HG03520 (cell line): ENCODE data around the gene IMP3.
"Not testable (repeated sequence)": the region's sequence is repeated elsewhere in the genome, so short reads cannot be mapped to it uniquely, and the experiment has no call there.

ENCODE experiments used
- ATAC-seq: cut with Tn5 transposase; IDR thresholded peaks from one replicate; pipeline ENCODE4 v1.9.1; 2021; ENCODE audit warnings: mild to moderate bottlenecking, moderate library complexity; ENCODE audit not compliant: unreplicated experiment

Gene IMP3

DNA sequence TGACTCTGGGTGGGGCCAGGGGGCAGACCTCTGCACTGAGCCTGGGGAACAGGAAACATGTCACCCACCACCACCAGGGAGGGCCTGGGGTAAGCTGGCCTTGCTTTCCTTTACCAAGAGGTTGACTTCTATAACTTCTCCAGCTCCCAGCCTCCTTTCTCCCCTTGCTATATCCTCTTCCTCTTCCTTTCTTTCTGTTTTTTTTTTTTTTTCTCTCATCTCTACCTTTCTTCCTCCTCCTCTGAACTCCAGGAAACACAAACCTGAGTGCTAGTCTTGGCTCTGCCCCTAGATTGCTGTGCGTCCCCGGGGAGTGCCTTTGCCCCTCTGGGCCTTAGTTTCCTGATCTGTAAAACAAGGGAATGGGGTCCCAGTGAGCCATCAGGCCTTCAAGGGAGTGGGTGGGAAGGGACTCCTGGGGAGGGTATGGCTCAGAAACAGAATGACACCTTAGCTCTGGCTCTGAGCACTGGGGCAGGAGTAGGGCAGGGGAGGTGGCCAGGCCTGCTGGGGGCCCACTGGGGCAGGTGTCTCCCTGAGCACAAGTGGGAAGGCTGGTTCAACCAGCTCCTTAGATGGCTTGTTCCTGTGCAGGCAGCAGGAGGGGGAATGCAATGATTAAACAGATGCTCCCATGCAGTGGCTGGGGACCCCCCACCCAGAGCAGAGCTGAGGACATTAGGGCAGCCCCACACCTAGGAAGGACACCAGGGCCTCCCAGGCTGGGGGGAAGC lies 12.0 kb upstream of the IMP3 start:
- ATAC-seq = no peak

DNA sequence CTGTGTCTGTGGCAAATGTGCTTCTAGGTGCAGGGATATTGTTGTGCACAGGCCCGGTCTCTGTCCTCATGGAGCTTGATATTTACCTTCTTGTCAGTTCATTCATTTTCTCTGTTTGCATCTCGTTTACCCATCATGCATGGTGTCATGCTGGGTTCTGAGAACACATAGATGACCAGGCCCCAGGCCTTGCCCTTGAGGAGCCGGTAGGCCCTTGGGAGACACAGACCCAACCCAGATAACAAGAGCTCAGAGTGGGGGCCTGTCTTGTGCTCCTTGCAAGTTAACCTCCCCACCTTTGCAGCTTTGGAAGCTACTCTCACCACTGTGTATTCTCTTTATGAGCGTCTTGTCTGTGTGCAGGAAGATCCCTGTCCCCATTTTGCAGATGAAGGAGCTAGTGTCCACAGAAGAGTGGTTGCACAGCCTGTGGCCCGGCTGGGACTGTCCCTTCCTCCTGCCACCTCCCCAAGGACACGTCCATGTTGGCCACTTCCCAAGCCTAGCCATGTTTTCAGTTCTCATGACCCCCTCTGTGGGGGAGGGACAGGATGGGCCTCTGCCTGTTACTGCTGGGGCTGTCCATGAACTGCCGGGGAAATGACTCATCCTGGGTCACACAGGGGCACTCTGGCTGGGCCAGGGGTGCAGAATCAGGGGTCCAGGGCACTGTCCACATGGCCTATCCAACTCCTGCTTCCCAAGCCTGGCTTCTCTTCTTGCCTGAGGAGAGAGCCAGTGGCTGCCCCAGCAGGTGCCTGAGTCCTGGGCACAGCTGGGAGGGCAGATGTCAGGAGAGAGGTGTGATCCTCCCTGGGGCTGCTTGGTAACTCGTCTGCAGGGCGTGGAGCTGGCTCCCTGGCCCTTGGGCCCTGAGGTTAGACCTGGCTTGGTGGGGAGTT lies 11.1 kb upstream of the IMP3 start:
- ATAC-seq = no peak

DNA sequence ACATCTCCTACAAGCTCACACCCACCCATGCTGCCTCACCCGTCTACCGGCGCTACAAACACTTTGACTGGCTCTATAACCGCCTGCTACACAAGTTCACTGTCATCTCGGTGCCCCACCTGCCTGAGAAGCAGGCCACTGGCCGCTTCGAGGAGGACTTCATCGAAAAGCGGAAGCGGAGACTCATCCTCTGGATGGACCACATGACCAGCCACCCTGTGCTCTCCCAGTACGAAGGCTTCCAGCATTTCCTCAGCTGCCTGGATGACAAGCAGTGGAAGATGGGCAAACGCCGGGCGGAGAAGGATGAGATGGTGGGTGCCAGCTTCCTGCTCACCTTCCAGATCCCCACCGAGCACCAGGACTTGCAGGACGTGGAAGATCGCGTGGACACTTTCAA lies 9.8 kb upstream of the IMP3 start:
- no peak for ATAC-seq

DNA sequence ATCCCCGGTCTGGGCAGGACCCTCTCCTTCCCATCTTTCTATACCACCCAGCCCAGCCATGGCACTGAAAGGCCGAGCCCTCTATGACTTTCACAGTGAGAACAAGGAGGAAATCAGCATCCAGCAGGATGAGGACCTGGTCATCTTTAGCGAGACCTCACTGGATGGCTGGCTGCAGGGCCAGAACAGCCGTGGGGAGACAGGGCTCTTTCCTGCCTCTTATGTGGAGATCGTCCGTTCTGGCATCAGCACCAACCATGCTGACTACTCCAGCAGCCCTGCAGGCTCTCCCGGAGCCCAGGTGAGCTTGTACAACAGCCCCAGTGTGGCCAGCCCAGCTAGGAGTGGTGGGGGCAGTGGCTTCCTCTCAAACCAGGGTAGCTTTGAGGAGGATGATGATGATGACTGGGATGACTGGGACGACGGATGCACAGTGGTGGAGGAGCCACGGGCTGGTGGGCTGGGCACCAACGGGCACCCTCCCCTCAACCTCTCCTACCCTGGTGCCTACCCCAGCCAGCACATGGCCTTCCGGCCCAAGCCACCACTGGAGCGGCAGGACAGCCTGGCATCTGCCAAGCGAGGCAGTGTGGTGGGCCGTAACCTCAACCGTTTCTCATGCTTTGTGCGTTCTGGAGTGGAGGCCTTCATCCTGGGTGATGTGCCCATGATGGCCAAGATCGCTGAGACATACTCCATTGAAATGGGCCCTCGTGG lies 9.2 kb upstream of the IMP3 start:
- no peak for ATAC-seq

DNA sequence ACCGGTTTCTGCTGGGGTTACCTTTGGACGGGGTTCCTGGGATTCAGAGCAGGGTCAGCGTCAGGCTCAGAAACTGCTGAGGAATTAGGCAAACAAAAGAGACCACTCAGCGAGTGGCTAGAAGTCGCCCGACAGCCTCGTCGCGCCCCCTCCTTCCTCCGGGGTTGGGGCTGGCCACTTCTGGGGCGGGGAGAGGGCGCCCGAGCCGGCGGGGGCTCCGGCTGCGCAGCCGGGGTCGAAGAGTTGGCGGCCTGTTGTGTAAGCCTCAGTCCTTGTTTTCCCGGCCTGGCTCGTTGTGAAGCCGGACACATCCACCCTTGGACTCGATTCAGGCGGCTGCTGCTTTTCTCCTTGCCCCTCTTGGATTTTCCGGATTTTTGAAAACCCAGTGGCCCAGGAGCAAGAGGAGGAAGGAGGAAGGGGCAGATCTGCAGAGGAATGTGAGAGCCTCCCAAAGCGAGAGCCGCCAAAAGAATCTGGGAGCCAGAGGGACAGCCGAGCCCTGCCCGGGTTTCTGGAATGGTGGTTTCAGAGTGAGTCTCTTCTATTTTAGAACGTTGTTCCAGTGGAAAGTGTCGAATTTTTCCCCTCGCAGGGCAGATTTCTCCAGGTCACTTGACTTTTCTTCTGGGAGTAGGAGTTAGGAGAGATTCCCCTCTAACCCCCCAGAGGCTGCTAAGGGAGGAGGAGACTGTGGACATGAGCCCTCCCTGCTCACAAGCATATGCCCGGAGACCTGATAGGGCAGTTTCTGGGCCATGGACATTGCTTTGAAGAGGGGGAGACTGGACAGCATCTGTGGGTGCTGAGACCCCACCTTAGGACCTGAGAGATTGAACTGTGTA lies 8.4 kb upstream of the IMP3 start:
- no peak for ATAC-seq

DNA sequence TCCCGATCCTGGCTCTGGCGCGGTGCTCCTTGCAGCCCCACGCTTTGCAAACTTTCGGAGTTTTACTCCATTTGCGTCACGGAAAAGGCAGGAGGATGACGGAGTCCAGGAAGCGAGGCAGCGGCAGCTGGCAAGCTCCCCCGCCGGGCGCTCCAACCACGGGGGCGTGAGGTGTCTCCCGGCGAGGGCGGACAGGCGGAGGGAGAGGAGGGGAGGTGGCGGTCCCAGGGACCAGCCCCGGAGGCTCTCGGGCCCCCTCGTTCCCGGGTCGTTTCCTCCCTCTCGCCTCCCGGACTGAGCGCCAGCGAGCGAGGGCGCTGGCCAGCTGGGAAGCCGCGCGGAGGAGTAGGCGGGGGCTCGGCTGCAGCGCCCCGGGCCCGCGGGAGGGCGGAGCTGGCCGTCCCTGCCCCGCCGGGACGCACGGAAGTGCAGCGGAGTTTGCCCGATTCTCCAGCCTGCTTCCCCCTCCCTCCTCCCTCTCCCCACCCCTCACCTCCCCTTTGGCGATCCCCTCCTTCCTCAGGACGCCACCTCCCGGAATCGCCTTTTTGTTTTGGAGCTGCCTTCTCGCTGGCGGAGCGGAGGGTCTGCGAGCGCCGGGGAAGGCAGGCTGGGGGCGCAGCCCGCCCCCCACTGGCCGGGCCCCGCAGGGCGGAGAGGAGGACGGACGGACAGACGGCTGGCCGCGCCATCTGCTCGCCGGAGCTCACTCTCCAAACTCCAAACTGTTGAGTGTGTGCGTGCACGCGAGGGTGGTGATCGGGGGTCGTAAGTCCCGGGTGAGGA lies 7.5 kb upstream of the IMP3 start, which contains the start of gene SNX33:
Gene SNX33, plus strand, starts transcription at position 543 of the 786 bp plus-strand sequence. CDS start 1,191 bp downstream, outside the sequence.
- ATAC-seq = no peak

DNA sequence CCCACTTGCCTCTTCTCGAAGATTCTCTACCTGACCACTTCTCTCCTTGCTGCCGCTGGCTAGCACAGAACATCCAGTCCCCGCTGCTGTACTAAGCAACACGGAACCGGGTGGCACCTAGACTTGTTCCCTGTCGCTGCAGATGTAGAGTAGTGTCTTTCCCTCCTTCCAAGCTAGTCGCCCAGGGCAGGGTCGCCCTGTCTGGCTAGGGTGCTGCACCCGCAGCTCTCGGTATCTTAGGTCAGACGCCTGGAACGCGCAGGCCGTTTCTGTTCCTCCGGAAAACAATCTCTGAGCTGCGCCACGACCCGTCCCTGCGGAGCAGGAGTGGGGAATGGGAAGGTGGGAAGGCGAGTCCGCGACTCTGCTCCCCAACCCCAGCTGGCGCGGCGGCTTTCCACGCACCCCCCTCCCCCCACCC lies 6.9 kb upstream of the IMP3 start:
- no peak for ATAC-seq

DNA sequence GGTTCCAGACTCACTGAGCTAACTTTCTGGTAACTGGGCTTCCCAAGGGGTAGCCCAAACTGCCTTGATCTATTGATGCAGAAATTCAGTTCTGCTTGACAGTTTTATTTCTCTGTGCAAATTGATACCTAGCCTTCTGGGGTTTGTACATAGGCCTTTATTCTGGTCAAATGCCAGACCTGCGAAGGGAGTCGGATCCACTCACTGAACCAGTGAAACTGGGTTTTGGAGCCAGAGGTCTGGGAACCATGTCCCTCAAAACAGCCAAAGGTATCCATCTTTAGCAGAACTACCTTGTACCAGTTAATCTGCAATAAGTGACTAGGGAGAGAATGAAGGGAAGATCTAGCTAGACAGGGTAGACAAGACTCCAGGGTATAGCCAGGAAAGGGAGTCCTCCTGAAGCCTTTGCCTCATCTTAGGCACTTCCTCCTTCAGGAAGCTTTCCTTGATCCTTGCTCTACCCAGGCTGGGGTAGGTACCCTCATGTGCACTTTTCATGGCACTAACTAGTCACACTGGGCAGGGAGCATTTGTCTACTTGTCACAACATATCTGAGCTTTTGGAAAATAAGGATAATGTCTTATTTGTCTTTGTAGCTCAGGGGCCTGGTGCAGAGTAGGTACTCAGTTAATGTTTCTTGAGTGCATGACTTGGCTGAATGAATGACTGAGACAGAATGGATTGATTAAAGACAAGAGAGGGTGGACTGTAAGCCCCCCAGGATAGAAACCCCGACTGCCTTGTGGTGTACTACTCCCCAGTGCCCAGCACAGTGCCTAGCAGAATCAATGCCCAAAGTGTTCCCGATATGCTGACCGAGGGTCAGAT lies 6.3 kb upstream of the IMP3 start:
- ATAC-seq = no peak

DNA sequence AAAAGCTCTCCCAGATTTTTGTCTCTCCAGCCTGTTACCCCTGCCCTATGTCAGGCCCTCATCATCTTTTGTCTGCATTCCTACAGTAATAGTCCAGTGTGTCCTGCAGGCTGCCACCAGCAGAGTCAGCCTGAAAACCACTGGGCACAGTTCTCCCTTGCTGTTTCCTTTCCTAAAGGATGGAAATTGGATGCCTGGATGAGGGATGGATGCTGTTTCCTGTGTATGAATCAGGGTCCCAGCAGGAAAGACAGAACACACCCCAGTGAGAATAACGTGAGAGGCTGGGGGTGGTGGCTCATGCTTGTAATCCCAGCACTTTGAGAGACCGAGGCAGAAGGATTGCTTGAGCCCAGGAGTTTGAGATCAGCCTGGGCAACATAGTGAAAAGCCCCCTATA lies 4.4 kb upstream of the IMP3 start:
- no peak for ATAC-seq

DNA sequence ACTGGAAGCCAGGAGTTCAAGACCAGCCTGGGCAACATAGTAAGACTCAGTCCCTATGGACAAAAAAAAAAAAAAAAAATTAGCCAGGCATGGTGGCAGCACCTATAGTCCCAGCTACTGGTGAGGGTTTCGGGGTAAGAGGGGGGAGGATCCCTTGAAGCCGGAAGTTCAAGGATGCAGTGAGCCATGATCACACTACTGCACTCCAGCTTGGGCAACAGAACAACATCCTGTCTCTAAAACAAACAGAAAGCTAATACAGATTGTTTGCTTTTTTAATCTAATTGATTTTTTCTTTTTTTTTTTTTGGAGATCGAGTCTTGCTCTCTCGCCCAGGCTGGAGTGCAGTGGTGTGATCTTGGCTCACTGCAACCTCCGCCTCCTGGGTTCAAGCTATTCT lies 1.6 kb upstream of the IMP3 start:
- ATAC-seq = no peak

DNA sequence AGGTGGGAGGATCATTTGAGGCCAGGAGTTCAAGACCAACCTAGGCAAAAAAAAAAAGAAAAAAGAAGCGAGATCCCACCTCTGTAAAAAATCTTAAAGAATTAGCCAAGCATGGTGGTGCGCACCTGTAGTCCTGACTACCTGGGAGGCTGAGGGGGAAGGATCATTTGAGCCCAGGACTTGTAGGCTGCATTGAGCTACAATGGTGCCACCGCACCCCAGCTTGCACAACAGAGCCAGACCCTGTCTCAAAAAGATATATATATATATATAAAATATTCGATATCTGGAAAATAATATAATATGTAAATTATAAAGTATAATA lies 1.1 kb upstream of the IMP3 start:
- no peak for ATAC-seq

DNA sequence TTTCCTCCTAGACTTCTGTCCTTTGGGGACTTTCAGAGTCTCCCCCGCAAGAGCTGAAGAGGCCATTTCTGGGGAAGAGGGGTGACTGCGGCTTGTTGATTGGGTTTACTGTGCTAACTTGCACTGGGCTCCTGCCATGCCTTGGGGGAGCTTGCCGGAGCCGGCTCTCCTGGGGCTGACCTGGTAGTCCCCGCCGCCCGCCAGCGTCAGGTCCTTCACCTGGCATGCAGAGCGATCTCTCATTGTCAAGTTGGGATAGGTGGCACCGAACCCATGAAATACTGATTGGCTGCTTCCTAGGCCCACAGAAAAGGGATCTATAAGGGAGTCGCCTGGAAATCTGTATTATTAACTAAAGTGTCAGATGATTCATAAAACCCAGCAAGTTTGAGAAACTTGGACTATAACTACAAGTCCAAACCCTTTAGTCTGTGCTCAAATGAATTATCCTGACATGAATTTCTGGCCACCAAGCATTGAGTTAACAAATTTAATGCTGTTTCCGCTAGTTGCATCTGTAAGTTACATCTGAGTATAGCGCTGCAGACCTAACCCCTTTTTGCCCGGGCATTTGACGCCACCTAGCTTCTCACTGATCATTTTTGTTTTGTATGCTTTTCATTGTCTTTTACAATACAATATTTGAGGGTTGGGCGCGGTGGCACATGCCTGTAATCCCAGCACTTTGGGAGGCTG lies 607 bp upstream of the IMP3 start:
- ATAC-seq = peak; percentile 21

DNA sequence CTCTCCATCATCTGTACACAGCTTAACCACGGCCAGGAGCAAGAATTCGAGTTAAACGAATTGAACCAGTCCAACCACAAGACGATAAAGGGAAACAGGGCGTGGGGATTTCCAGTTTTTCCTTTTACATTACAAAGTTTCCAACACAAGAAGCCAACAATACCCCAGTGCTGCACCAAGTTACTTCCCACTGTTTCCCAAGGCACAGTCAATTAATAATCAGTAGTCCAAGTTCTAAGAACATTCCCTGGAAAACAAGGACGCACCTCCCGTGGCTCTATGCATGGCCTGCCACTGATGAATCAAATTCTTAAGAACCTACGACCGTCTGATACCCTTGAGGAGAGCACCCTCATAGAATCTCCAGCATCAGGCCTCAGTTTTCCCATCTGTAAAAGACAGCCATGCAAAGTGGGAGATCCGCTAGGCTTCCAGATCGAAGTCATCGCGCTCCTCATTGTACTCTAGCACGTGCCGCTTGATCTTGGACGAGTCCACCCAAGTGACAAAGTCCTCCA lies 774 bp downstream of the IMP3 start:
- ATAC-seq = no peak

DNA sequence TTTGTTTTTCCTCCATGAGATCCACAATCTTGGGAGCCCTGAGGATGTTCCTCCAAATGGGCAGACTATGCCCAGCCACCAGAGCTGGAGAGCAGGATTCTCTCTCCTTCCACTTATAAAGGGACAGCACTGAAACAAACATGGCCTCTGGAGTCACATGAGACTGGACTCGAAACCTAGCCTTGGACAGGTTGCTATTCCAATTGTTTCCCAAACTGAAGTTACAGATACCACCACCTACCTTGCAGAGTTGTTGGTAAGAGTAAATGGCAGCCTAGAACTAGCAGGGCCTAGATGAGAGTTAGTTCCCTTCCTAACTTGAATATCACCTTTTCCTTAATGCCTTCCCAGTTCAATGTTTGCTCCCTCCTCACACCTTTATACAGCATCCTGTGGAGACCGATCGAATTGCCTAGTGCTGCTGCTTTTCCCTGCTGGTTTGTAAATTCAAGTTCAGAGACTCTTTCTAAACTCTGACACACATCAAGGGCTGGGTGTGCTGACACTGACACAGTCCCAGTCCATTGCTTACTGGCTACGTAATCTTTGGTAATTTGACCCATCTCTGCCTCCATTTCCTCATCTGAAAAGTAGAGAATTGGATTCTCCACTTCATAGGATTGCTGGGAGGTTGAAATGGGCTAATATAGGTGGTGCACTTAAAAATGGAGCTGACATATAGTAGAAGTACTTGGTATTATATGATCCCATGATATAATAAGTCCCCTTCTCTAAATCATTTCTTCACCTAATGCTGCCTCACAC lies 2.6 kb downstream of the IMP3 start:
- no peak for ATAC-seq

DNA sequence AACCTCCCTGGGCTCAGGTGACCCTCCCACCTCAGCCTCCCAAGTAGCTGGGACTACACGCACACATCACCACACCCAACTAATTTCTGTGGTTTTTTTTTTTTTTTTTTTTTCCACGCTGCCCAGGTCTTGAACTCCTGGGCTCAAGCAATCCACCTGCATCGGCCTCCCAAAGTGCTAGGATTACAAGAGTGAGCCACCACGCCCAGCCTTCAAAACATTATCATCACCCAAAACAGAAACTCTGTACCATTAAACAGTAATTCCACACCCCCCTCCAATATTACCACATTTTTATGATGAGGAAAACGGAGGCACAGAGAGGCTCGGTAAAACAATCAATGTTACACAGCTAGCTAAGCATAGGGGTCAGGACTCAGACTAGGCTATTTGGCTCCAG lies 4.0 kb downstream of the IMP3 start:
- ATAC-seq = no peak

DNA sequence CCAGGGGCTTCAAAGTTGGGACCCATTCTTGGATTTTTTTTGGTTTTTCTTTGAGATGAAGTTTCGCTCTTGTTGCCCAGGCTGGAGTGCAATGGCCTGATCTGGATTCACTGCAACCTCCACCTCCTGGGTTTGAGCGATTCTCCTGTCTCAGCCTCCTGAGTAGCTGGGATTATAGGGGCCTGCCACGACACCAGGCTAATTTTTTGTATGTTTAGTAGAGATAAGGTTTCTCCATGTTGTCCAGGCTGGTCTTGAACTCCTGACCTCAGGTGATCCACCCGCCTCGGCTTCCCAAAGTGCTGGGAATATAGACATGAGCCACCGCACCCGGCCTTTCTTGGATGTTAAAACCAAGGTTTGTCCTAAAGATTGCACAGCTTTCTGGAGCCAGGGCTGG lies 6.1 kb downstream of the IMP3 start:
- ATAC-seq = not testable (repeated sequence)

DNA sequence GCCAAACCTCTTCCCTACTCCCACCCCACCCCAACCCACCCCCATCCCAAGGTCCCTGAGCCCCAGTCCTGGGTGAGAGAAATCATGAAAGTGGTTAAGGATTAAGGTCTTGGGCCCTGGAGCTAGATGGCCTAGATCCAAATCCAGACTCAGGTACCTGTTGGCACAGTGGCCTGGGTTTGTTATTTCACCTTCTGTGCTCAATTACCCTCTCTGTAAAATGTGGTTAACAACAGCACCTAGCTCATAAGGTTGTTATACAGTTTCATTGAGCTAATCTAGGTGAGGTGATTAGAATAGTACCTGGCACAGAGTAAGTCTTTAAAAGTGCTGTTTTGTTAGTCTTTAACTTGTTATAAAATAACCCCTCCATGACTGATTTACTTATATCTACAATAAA lies 8.1 kb downstream of the IMP3 start:
- ATAC-seq = no peak
